ENCODE results near the gene YY1AP1.
"Not testable (repeated sequence)": the region's sequence is repeated elsewhere in the genome, so short reads cannot be mapped to it uniquely, and the experiment has no call there.

The YY1AP1 gene

GRCh38 chr1:155671750-155672149, 16.8 kb downstream of the YY1AP1 start:
- H3K27ac ChIP-seq (ENCODE audit: low read length, poor library complexity, severe bottlenecking) = no peak overlapping the region
- no peak overlapping the region for H3K4me3 ChIP-seq (ENCODE audit: insufficient read depth in 1 of 2, low read depth in 1 of 2, low read length in 2 of 2)
- H3K79me1 ChIP-seq (replicated peaks; ENCODE audit: low read length, poor library complexity, severe bottlenecking) = peaks cover 26% of the 10 kb centered on the region
- H3K4me1 ChIP-seq (ENCODE audit: control insufficient read depth, insufficient read depth, low read depth, low read length) = peaks cover 1% of the 10 kb centered on the region
- H2BK120ac ChIP-seq (ENCODE audit: low read depth, low read length) = no peak overlapping the region
- H3K36me3 ChIP-seq (ENCODE audit: control insufficient read depth in 1 of 2, insufficient read depth in 2 of 2, low read depth in 1 of 2, low read length in 2 of 2) = peaks cover 50 to 90% of the 10 kb centered on the region in 2 experiments
- no peak overlapping the region for H2AFZ ChIP-seq (ENCODE audit: low read depth, low read length)
- no peak overlapping the region for H2AK5ac ChIP-seq (ENCODE audit: low read length, severe bottlenecking)
- no peak overlapping the region for H2BK5ac ChIP-seq (ENCODE audit: low read depth, low read length, poor library complexity, severe bottlenecking)
- H3K4me2 ChIP-seq (ENCODE audit: low read length, poor library complexity, severe bottlenecking) = no peak overlapping the region
- H3K9me3 ChIP-seq (ENCODE audit: control insufficient read depth, low read length) = no peaks in the 10 kb centered on the region
- no peak for DNase-seq
- H3K4ac ChIP-seq (ENCODE audit: low read depth in 1 of 2, low read length in 2 of 2) = no peak overlapping the region
- no peak overlapping the region for H3K9ac ChIP-seq (ENCODE audit: low read length)
- no peak overlapping the region for H3K18ac ChIP-seq (ENCODE audit: low read depth in 1 of 2, low read length in 2 of 2)
- H2BK12ac ChIP-seq (ENCODE audit: low read length in 2 of 2) = no peak overlapping the region
- no peaks in the 10 kb centered on the region for H3K27me3 ChIP-seq (ENCODE audit: control insufficient read depth in 1 of 2, insufficient read depth in 1 of 2, low read length in 2 of 2)
- 100% methylated on average over 1 of the region's 4 CpGs for WGBS
- no peak overlapping the region for H2BK15ac ChIP-seq (ENCODE audit: low read depth, poor library complexity, severe bottlenecking)
- H3K14ac ChIP-seq (ENCODE audit: low read length in 2 of 2) = no peak overlapping the region
- no peak overlapping the region for H4K91ac ChIP-seq (ENCODE audit: low read length)
- no peak overlapping the region for H3K23ac ChIP-seq (ENCODE audit: low read length in 2 of 2)
- H4K8ac ChIP-seq (ENCODE audit: low read length) = no peak overlapping the region

- Histone ChIP-seq H3K4me3 (ENCODE audit: insufficient read depth in 1 of 2, low read depth in 1 of 2, low read length in 2 of 2) (no peak overlapping the region), H4K91ac (ENCODE audit: low read length) (no peak overlapping the region)
Observed at GRCh38 chr1:155669233-155670162, 19.1 kb downstream of the YY1AP1 start.

GRCh38 chr1:155661239-155661638, 27.3 kb downstream of the YY1AP1 start:
- WGBS = no CpG with 5 or more reads among the region's 4 CpGs
- not testable (repeated sequence) for H4K8ac ChIP-seq (ENCODE audit: low read length); H3K9me3 ChIP-seq (ENCODE audit: control insufficient read depth, low read length); H3K27ac ChIP-seq (ENCODE audit: low read length, poor library complexity, severe bottlenecking); H3K23ac ChIP-seq (ENCODE audit: low read length in 2 of 2); H2BK120ac ChIP-seq (ENCODE audit: low read depth, low read length); H2BK12ac ChIP-seq (ENCODE audit: low read length in 2 of 2); H2AK5ac ChIP-seq (ENCODE audit: low read length, severe bottlenecking); H3K4me3 ChIP-seq (ENCODE audit: insufficient read depth in 1 of 2, low read depth in 1 of 2, low read length in 2 of 2); H3K14ac ChIP-seq (ENCODE audit: low read length in 2 of 2); DNase-seq; H2BK5ac ChIP-seq (ENCODE audit: low read depth, low read length, poor library complexity, severe bottlenecking); H3K4me1 ChIP-seq (ENCODE audit: control insufficient read depth, insufficient read depth, low read depth, low read length); H3K4me2 ChIP-seq (ENCODE audit: low read length, poor library complexity, severe bottlenecking); H3K4ac ChIP-seq (ENCODE audit: low read depth in 1 of 2, low read length in 2 of 2); H3K79me1 ChIP-seq (replicated peaks; ENCODE audit: low read length, poor library complexity, severe bottlenecking); H3K27me3 ChIP-seq (ENCODE audit: control insufficient read depth in 1 of 2, insufficient read depth in 1 of 2, low read length in 2 of 2); H4K91ac ChIP-seq (ENCODE audit: low read length); H2BK15ac ChIP-seq (ENCODE audit: low read depth, poor library complexity, severe bottlenecking); H3K9ac ChIP-seq (ENCODE audit: low read length); H3K18ac ChIP-seq (ENCODE audit: low read depth in 1 of 2, low read length in 2 of 2); H2AFZ ChIP-seq (ENCODE audit: low read depth, low read length)
- H3K36me3 ChIP-seq (ENCODE audit: control insufficient read depth in 1 of 2, insufficient read depth in 2 of 2, low read depth in 1 of 2, low read length in 2 of 2) = peaks cover 53 to 72% of the 10 kb centered on the region in 2 experiments

More at GRCh38 chr1:155669233-155670162, 19.1 kb downstream of the YY1AP1 start:
- Histone ChIP-seq H2AK5ac (ENCODE audit: low read length, severe bottlenecking) (no peak overlapping the region), H3K27ac (ENCODE audit: low read length, poor library complexity, severe bottlenecking) (no peak overlapping the region), H4K8ac (ENCODE audit: low read length) (no peak overlapping the region), H2BK120ac (ENCODE audit: low read depth, low read length) (no peak overlapping the region), H3K18ac (ENCODE audit: low read depth in 1 of 2, low read length in 2 of 2) (no peak overlapping the region), H3K9me3 (ENCODE audit: control insufficient read depth, low read length) (no peaks in the 10 kb centered on the region), H3K36me3 (ENCODE audit: control insufficient read depth in 1 of 2, insufficient read depth in 2 of 2, low read depth in 1 of 2, low read length in 2 of 2) (peaks cover 50 to 89% of the 10 kb centered on the region in 2 experiments), H3K23ac (ENCODE audit: low read length in 2 of 2) (no peak overlapping the region), H2BK15ac (ENCODE audit: low read depth, poor library complexity, severe bottlenecking) (no peak overlapping the region), H2BK5ac (ENCODE audit: low read depth, low read length, poor library complexity, severe bottlenecking) (no peak overlapping the region), H2BK12ac (ENCODE audit: low read length in 2 of 2) (no peak overlapping the region), H3K14ac (ENCODE audit: low read length in 2 of 2) (no peak overlapping the region), H3K9ac (ENCODE audit: low read length) (no peak overlapping the region), H2AFZ (ENCODE audit: low read depth, low read length) (no peak overlapping the region), H3K79me1 (replicated peaks; ENCODE audit: low read length, poor library complexity, severe bottlenecking) (peaks cover 18% of the 10 kb centered on the region), H3K4ac (ENCODE audit: low read depth in 1 of 2, low read length in 2 of 2) (no peak overlapping the region), H3K4me1 (ENCODE audit: control insufficient read depth, insufficient read depth, low read depth, low read length) (peaks cover 1% of the 10 kb centered on the region), H3K27me3 (ENCODE audit: control insufficient read depth in 1 of 2, insufficient read depth in 1 of 2, low read length in 2 of 2) (no peaks in the 10 kb centered on the region), H3K4me2 (ENCODE audit: low read length, poor library complexity, severe bottlenecking) (no peak overlapping the region)
- DNase-seq = no peak
- 99% methylated on average over 4 of the region's 5 CpGs for WGBS

GRCh38 chr1:155657463-155657862, 31.1 kb downstream of the YY1AP1 start:
- Histone ChIP-seq H4K8ac (ENCODE audit: low read length) (no peak overlapping the region), H2AFZ (ENCODE audit: low read depth, low read length) (no peak overlapping the region), H2BK120ac (ENCODE audit: low read depth, low read length) (no peak overlapping the region), H3K4me2 (ENCODE audit: low read length, poor library complexity, severe bottlenecking) (no peak overlapping the region), H3K4me1 (ENCODE audit: control insufficient read depth, insufficient read depth, low read depth, low read length) (no peaks in the 10 kb centered on the region), H3K23ac (ENCODE audit: low read length in 2 of 2) (no peak overlapping the region), H3K4me3 (ENCODE audit: insufficient read depth in 1 of 2, low read depth in 1 of 2, low read length in 2 of 2) (no peak overlapping the region), H3K18ac (ENCODE audit: low read depth in 1 of 2, low read length in 2 of 2) (no peak overlapping the region), H3K9ac (ENCODE audit: low read length) (no peak overlapping the region), H3K27ac (ENCODE audit: low read length, poor library complexity, severe bottlenecking) (no peak overlapping the region), H3K79me1 (replicated peaks; ENCODE audit: low read length, poor library complexity, severe bottlenecking) (no peaks in the 10 kb centered on the region), H2BK12ac (ENCODE audit: low read length in 2 of 2) (no peak overlapping the region), H2BK15ac (ENCODE audit: low read depth, poor library complexity, severe bottlenecking) (no peak overlapping the region), H3K14ac (ENCODE audit: low read length in 2 of 2) (no peak overlapping the region), H3K36me3 (ENCODE audit: control insufficient read depth in 1 of 2, insufficient read depth in 2 of 2, low read depth in 1 of 2, low read length in 2 of 2) (peaks cover 25 to 38% of the 10 kb centered on the region in 2 experiments), H3K27me3 (ENCODE audit: control insufficient read depth in 1 of 2, insufficient read depth in 1 of 2, low read length in 2 of 2) (no peaks in the 10 kb centered on the region), H2AK5ac (ENCODE audit: low read length, severe bottlenecking) (no peak overlapping the region), H2BK5ac (ENCODE audit: low read depth, low read length, poor library complexity, severe bottlenecking) (no peak overlapping the region), H3K4ac (ENCODE audit: low read depth in 1 of 2, low read length in 2 of 2) (no peak overlapping the region), H3K9me3 (ENCODE audit: control insufficient read depth, low read length) (no peaks in the 10 kb centered on the region), H4K91ac (ENCODE audit: low read length) (no peak overlapping the region)
- no peak for DNase-seq
- 100% methylated on average over 2 of the region's 2 CpGs for WGBS
